Keratinocyte (primary cell): Measurements from ENCODE around the gene TMTC2. TPM values are rescaled to one million over a fixed set of nuclear protein-coding genes. Genes with fewer than 3 reads are reported as not detected.

ENCODE experiments used
- DNase-seq: peaks from one replicate; pipeline ENCODE4 v3.0.0-alpha.2; 2011; ENCODE audit warnings: low read depth, missing footprints, low spot score
- FAIRE-seq: peaks from 2 replicates; lab custom pipeline; 2011; peaks lifted over from hg19 to GRCh38; lab: Jason Lieb, UNC
- H2AFZ ChIP-seq: 2 replicates; pipeline ENCODE4 v1.6.0; 2012; ENCODE audit warnings: low read length, control low read depth, inconsistent platforms; ENCODE audit not compliant: control insufficient read depth
- H3K27ac ChIP-seq: 2 replicates; pipeline ENCODE4 v1.5.1; 2011; ENCODE audit warnings: low read length; ENCODE audit not compliant: control insufficient read depth, insufficient read depth
- H3K27me3 ChIP-seq: 3 replicates; pipeline ENCODE4 v1.6.0; 2011; ENCODE audit warnings: low read length; ENCODE audit not compliant: control insufficient read depth, insufficient read depth; ENCODE audit errors: extremely low read depth
- H3K36me3 ChIP-seq, 2 experiments: 2 replicates in 1 of 2; 3 replicates in 1 of 2; pipeline ENCODE4 v1.5.1; 2011; ENCODE audit warnings: low read length in 2 of 2, mild to moderate bottlenecking in 1 of 2; ENCODE audit not compliant: control insufficient read depth in 2 of 2, insufficient read depth in 2 of 2; ENCODE audit errors: extremely low read depth in 1 of 2
- H3K4me1 ChIP-seq: 3 replicates; pipeline ENCODE4 v1.5.1; 2011; ENCODE audit warnings: low read length; ENCODE audit not compliant: control insufficient read depth, insufficient read depth; ENCODE audit errors: extremely low read depth
- H3K4me2 ChIP-seq: 3 replicates; pipeline ENCODE4 v1.6.0; 2011; ENCODE audit warnings: low read depth, low read length; ENCODE audit not compliant: control insufficient read depth, insufficient read depth; ENCODE audit errors: extremely low read depth
- H3K4me3 ChIP-seq, 3 experiments: fragments of 200-600 bp in 1 of 3; sonication (generic) in 1 of 3; 2 replicates in 2 of 3; 3 replicates in 1 of 3; pipeline ENCODE4 v1.5.1; 2011 to 2016; ENCODE audit warnings: low read length in 3 of 3, mild to moderate bottlenecking in 3 of 3, control low read depth in 2 of 3, inconsistent platforms in 1 of 3, low read depth in 1 of 3, mixed read lengths in 1 of 3, mixed run types in 1 of 3, moderate library complexity in 1 of 3; ENCODE audit not compliant: control insufficient read depth in 2 of 3, insufficient read depth in 2 of 3; ENCODE audit errors: extremely low read depth in 1 of 3
- H3K79me2 ChIP-seq: 2 replicates; pipeline ENCODE4 v1.6.0; 2012; ENCODE audit warnings: low read length; ENCODE audit not compliant: control insufficient read depth, insufficient read depth
- H3K9ac ChIP-seq: 3 replicates; pipeline ENCODE4 v1.6.0; 2011; ENCODE audit warnings: low read length; ENCODE audit not compliant: control insufficient read depth, insufficient read depth; ENCODE audit errors: extremely low read depth
- H3K9me1 ChIP-seq: 3 replicates; pipeline ENCODE4 v1.6.0; 2011; ENCODE audit warnings: low read length; ENCODE audit not compliant: control insufficient read depth, insufficient read depth; ENCODE audit errors: extremely low read depth
- H3K9me3 ChIP-seq: 2 replicates; pipeline ENCODE4 v1.5.1; 2012; ENCODE audit warnings: low read depth, low read length; ENCODE audit not compliant: control insufficient read depth
- H4K20me1 ChIP-seq: 3 replicates; pipeline ENCODE4 v1.6.0; 2011; ENCODE audit warnings: low read length; ENCODE audit not compliant: control insufficient read depth, insufficient read depth; ENCODE audit errors: extremely low read depth
- CTCF ChIP-seq, 3 experiments: IDR thresholded peaks in 1 of 3; conservative IDR thresholded peaks in 1 of 3; optimal IDR thresholded peaks in 1 of 3; 2 replicates in 2 of 3; 3 replicates in 1 of 3; pipeline versions ENCODE3 to v1.5.1; 2011; ENCODE audit warnings: low read length in 3 of 3, mild to moderate bottlenecking in 3 of 3, moderate library complexity in 2 of 3, control low read depth in 1 of 3, inconsistent platforms in 1 of 3; ENCODE audit not compliant: insufficient read depth in 2 of 3; ENCODE audit errors: extremely low read depth in 1 of 3
- EZH2 ChIP-seq: IDR thresholded peaks from one replicate; pipeline ENCODE4 v1.6.1; 2012; ENCODE audit warnings: inconsistent platforms, mild to moderate bottlenecking, low read length, moderate library complexity
- dilution Hi-C: fragments of 300-500 bp; cut with MboI; formaldehyde crosslinking; loops from one replicate; pipeline ENCODE4 v1.7.0; 2020; ENCODE audit warnings: low sequenced_read_pairs; ENCODE audit not compliant: extremely low pct_ligation_motif_present
- polyA plus RNA-seq, 5 experiments: library from polyadenylated mRNA; depleted of rRNA in 3 of 5; stranded (reverse) in 3 of 5; stranded (forward) in 1 of 5; unstranded in 1 of 5; fragments of >200 nt; gene quantifications; 1 replicate in 1 of 5; 2 replicates in 3 of 5; 3 replicates in 1 of 5; pipeline versions ENCODE4 v1.2.1 to v1.2.3, GENCODE V29; 2011 to 2012; ENCODE audit warnings: missing spikeins in 2 of 5, low read depth in 1 of 5, low replicate concordance in 1 of 5

TMTC2 gene
- polyA plus RNA-seq, 1 donor (not counting 4 experiments of a cell fraction or from before 2014, with no cell fraction given), result 3.8 TPM

- H3K4me2 ChIP-seq, result no peak overlapping the region
- no peak overlapping the region for H3K4me3 ChIP-seq
- no peak overlapping the region for H3K9ac ChIP-seq
- H2AFZ ChIP-seq, result no peak overlapping the region
- TF ChIP-seq EZH2 (no peak), CTCF (optimal IDR thresholded peaks at IDR 0.05 in 1 of 3, IDR thresholded peaks at IDR 0.05 in 1 of 3, conservative IDR thresholded peaks at IDR 0.05 in 1 of 3; ENCODE audit: extremely low read depth in 1 of 3, insufficient read depth in 2 of 3, low read length in 3 of 3) (no peak)
- H3K9me3 ChIP-seq, result no peaks in the 10 kb centered on the region
- H4K20me1 ChIP-seq, result no peaks in the 10 kb centered on the region
- dilution Hi-C loops, result no loop called here
- no peaks in the 10 kb centered on the region for H3K4me1 ChIP-seq
- no peaks in the 10 kb centered on the region for H3K36me3 ChIP-seq
- no peaks in the 10 kb centered on the region for H3K9me1 ChIP-seq
- no peak overlapping the region for H3K27ac ChIP-seq
- H3K79me2 ChIP-seq, result no peaks in the 10 kb centered on the region
- DNase-seq (no peak), FAIRE-seq (no peak)
- no peaks in the 10 kb centered on the region for H3K27me3 ChIP-seq
Measured at GRCh38 chr12:83099436-83099835, 412.7 kb downstream of the TMTC2 start.

GRCh38 chr12:83102499-83102898, 415.8 kb downstream of the TMTC2 start:
- Histone ChIP-seq H3K4me2 (no peak overlapping the region), H3K79me2 (no peaks in the 10 kb centered on the region), H4K20me1 (no peaks in the 10 kb centered on the region), H3K36me3 (no peaks in the 10 kb centered on the region), H3K4me1 (no peaks in the 10 kb centered on the region), H3K4me3 (no peak overlapping the region), H3K9me1 (no peaks in the 10 kb centered on the region), H3K27ac (no peak overlapping the region), H3K9me3 (no peaks in the 10 kb centered on the region), H3K27me3 (no peaks in the 10 kb centered on the region), H2AFZ (no peak overlapping the region), H3K9ac (no peak overlapping the region)
- no peak for DNase-seq
- no peak for TF ChIP-seq EZH2
- TF ChIP-seq CTCF (optimal IDR thresholded peaks at IDR 0.05 in 1 of 3, IDR thresholded peaks at IDR 0.05 in 1 of 3, conservative IDR thresholded peaks at IDR 0.05 in 1 of 3; ENCODE audit: extremely low read depth in 1 of 3, insufficient read depth in 2 of 3, low read length in 3 of 3), result no peak
- dilution Hi-C loops, result no loop called here
- no peak for FAIRE-seq
